ENCODE measurements around the gene LSR.
A peak's percentile ranks its signal among the peaks of the same experiment; 100 is the strongest.

Gene LSR

GRCh38 chr19:35292421-35293362 is 43.9 kb downstream of the LSR start:
- POLR2A ChIA-PET: no interaction called here
- CTCF ChIA-PET: interaction anchor here (1.3 to 1.4 kb wide), 2 partner anchors 21 to 52 kb away, joined by 3 read pairs; no protein-coding TSS in a partner anchor
- H3K27ac ChIP-seq (ENCODE audit: insufficient read depth in 1 of 2, low read depth in 1 of 2, low read length in 2 of 2, poor library complexity in 1 of 2, severe bottlenecking in 2 of 2): no peak overlapping the region
- H3K27me3 ChIP-seq (replicated peaks in 2 of 5; ENCODE audit: control insufficient read depth in 4 of 5, insufficient read depth in 5 of 5, low read length in 4 of 5): no peaks in the 10 kb centered on the region
- WGBS (ENCODE audit: insufficient coverage): 88% methylated on average over 18 of the region's 23 CpGs
- H3K4me3 ChIP-seq (ENCODE audit: control insufficient read depth in 1 of 7, extremely low read depth in 1 of 7, insufficient read depth in 4 of 7, low read depth in 2 of 7, low read length in 6 of 7): no peak overlapping the region
- no peaks in the 10 kb centered on the region for H3K9me3 ChIP-seq (ENCODE audit: control extremely low read depth in 1 of 5, control insufficient read depth in 4 of 5, insufficient read depth in 2 of 5, low read depth in 1 of 5, low read length in 4 of 5)
- peaks cover 6 to 41% (median 32%) of the 10 kb centered on the region in 4 experiments for H3K4me1 ChIP-seq (ENCODE audit: control extremely low read depth in 1 of 4, control insufficient read depth in 4 of 4, insufficient read depth in 4 of 4, low read length in 3 of 4)
- no peak for DNase-seq
- no peaks in the 10 kb centered on the region for H3K36me3 ChIP-seq (ENCODE audit: control insufficient read depth in 4 of 4, insufficient read depth in 4 of 4, low read length in 3 of 4)

GRCh38 chr19:35293363-35293739 is 44.5 kb downstream of the LSR start:
- WGBS (ENCODE audit: insufficient coverage): 89% methylated on average over 5 of the region's 7 CpGs

GRCh38 chr19:35293808-35294207 is 45.0 kb downstream of the LSR start:
- H3K9me3 ChIP-seq (ENCODE audit: control extremely low read depth in 1 of 5, control insufficient read depth in 4 of 5, insufficient read depth in 2 of 5, low read depth in 1 of 5, low read length in 4 of 5): no peaks in the 10 kb centered on the region
- no peaks in the 10 kb centered on the region for H3K36me3 ChIP-seq (ENCODE audit: control insufficient read depth in 4 of 4, insufficient read depth in 4 of 4, low read length in 3 of 4)
- ChIA-PET POLR2A (no interaction called here), CTCF (interaction anchor here (1.3 to 1.4 kb wide), 2 partner anchors 11 to 20 kb away, joined by 3 read pairs; partner anchors contain the start of gene HAMP)
- no peak for DNase-seq
- no peak overlapping the region for H3K4me3 ChIP-seq (ENCODE audit: control insufficient read depth in 1 of 7, extremely low read depth in 1 of 7, insufficient read depth in 4 of 7, low read depth in 2 of 7, low read length in 6 of 7)
- 97% methylated on average over 16 of the region's 17 CpGs for WGBS (ENCODE audit: insufficient coverage)
- H3K27me3 ChIP-seq (replicated peaks in 2 of 5; ENCODE audit: control insufficient read depth in 4 of 5, insufficient read depth in 5 of 5, low read length in 4 of 5): no peaks in the 10 kb centered on the region
- peaks cover 6 to 50% (median 41%) of the 10 kb centered on the region in 4 experiments for H3K4me1 ChIP-seq (ENCODE audit: control extremely low read depth in 1 of 4, control insufficient read depth in 4 of 4, insufficient read depth in 4 of 4, low read length in 3 of 4)
- H3K27ac ChIP-seq (ENCODE audit: insufficient read depth in 1 of 2, low read depth in 1 of 2, low read length in 2 of 2, poor library complexity in 1 of 2, severe bottlenecking in 2 of 2): no peak overlapping the region

More at GRCh38 chr19:35293363-35293739, 44.5 kb downstream of the LSR start:
- no peak for DNase-seq
- Histone ChIP-seq H3K27me3 (replicated peaks in 2 of 5; ENCODE audit: control insufficient read depth in 4 of 5, insufficient read depth in 5 of 5, low read length in 4 of 5) (no peaks in the 10 kb centered on the region), H3K36me3 (ENCODE audit: control insufficient read depth in 4 of 4, insufficient read depth in 4 of 4, low read length in 3 of 4) (no peaks in the 10 kb centered on the region), H3K9me3 (ENCODE audit: control extremely low read depth in 1 of 5, control insufficient read depth in 4 of 5, insufficient read depth in 2 of 5, low read depth in 1 of 5, low read length in 4 of 5) (no peaks in the 10 kb centered on the region), H3K4me3 (ENCODE audit: control insufficient read depth in 1 of 7, extremely low read depth in 1 of 7, insufficient read depth in 4 of 7, low read depth in 2 of 7, low read length in 6 of 7) (no peak overlapping the region), H3K4me1 (ENCODE audit: control extremely low read depth in 1 of 4, control insufficient read depth in 4 of 4, insufficient read depth in 4 of 4, low read length in 3 of 4) (peaks cover 6 to 47% (median 39%) of the 10 kb centered on the region in 4 experiments), H3K27ac (ENCODE audit: insufficient read depth in 1 of 2, low read depth in 1 of 2, low read length in 2 of 2, poor library complexity in 1 of 2, severe bottlenecking in 2 of 2) (no peak overlapping the region)
- ChIA-PET POLR2A (no interaction called here), CTCF (interaction anchor here (1.3 to 1.4 kb wide), 2 partner anchors 11 to 20 kb away, joined by 3 read pairs; partner anchors contain the start of gene HAMP)

GRCh38 chr19:35294328-35294727 is 45.5 kb downstream of the LSR start:
- H3K4me1 ChIP-seq (ENCODE audit: control extremely low read depth in 1 of 4, control insufficient read depth in 4 of 4, insufficient read depth in 4 of 4, low read length in 3 of 4): peaks cover 6 to 51% (median 43%) of the 10 kb centered on the region in 4 experiments
- 17% methylated on average over 1 of the region's 3 CpGs for WGBS (ENCODE audit: insufficient coverage)
- no peaks in the 10 kb centered on the region for H3K9me3 ChIP-seq (ENCODE audit: control extremely low read depth in 1 of 5, control insufficient read depth in 4 of 5, insufficient read depth in 2 of 5, low read depth in 1 of 5, low read length in 4 of 5)
- H3K27ac ChIP-seq (ENCODE audit: insufficient read depth in 1 of 2, low read depth in 1 of 2, low read length in 2 of 2, poor library complexity in 1 of 2, severe bottlenecking in 2 of 2): no peak overlapping the region
- no peak overlapping the region for H3K4me3 ChIP-seq (ENCODE audit: control insufficient read depth in 1 of 7, extremely low read depth in 1 of 7, insufficient read depth in 4 of 7, low read depth in 2 of 7, low read length in 6 of 7)
- ChIA-PET POLR2A (interaction anchor here (1.8 kb wide), 1 partner anchor 12 kb away, joined by 5 read pairs; the partner anchor contains the start of gene HAMP), CTCF (interaction anchor here (0.7 to 1.9 kb wide), 6 partner anchors 11 to 27 kb away, joined by 3 to 14 read pairs (median 3); partner anchors contain the start of gene HAMP)
- H3K27me3 ChIP-seq (replicated peaks in 2 of 5; ENCODE audit: control insufficient read depth in 4 of 5, insufficient read depth in 5 of 5, low read length in 4 of 5): no peaks in the 10 kb centered on the region
- peak in 1 of 3 donors; percentile 47 for DNase-seq
- H3K36me3 ChIP-seq (ENCODE audit: control insufficient read depth in 4 of 4, insufficient read depth in 4 of 4, low read length in 3 of 4): no peaks in the 10 kb centered on the region

GRCh38 chr19:35294859-35295791 is 46.3 kb downstream of the LSR start:
- POLR2A ChIA-PET: interaction anchor here (1.4 to 1.8 kb wide), 2 partner anchors 13 to 168 kb away, joined by 3 to 5 read pairs; partner anchors contain the start of gene HAMP
- H3K4me3 ChIP-seq (ENCODE audit: control insufficient read depth in 1 of 7, extremely low read depth in 1 of 7, insufficient read depth in 4 of 7, low read depth in 2 of 7, low read length in 6 of 7): peak overlapping the region in 1 of 7 experiments; percentile 30
- CTCF ChIA-PET: interaction anchor here (0.6 to 1.9 kb wide), 13 partner anchors 9 to 165 kb away, joined by 3 to 14 read pairs (median 4); partner anchors contain the start of genes FFAR1 and HAMP
- peaks cover 6 to 51% (median 43%) of the 10 kb centered on the region in 4 experiments for H3K4me1 ChIP-seq (ENCODE audit: control extremely low read depth in 1 of 4, control insufficient read depth in 4 of 4, insufficient read depth in 4 of 4, low read length in 3 of 4)
- no peaks in the 10 kb centered on the region for H3K9me3 ChIP-seq (ENCODE audit: control extremely low read depth in 1 of 5, control insufficient read depth in 4 of 5, insufficient read depth in 2 of 5, low read depth in 1 of 5, low read length in 4 of 5)
- no peak overlapping the region for H3K27ac ChIP-seq (ENCODE audit: insufficient read depth in 1 of 2, low read depth in 1 of 2, low read length in 2 of 2, poor library complexity in 1 of 2, severe bottlenecking in 2 of 2)
- peak in 2 of 3 donors; percentile 46 to 58 for DNase-seq
- H3K36me3 ChIP-seq (ENCODE audit: control insufficient read depth in 4 of 4, insufficient read depth in 4 of 4, low read length in 3 of 4): no peaks in the 10 kb centered on the region
- H3K27me3 ChIP-seq (replicated peaks in 2 of 5; ENCODE audit: control insufficient read depth in 4 of 5, insufficient read depth in 5 of 5, low read length in 4 of 5): no peaks in the 10 kb centered on the region
- WGBS (ENCODE audit: insufficient coverage): 28% methylated on average over 13 of the region's 25 CpGs

GRCh38 chr19:35295792-35296462 is 47.1 kb downstream of the LSR start:
- peak; percentile 93 to 99 (median 98) for DNase-seq
- ChIA-PET POLR2A (interaction anchor here (1.4 to 1.8 kb wide), 2 partner anchors 14 to 167 kb away, joined by 3 to 5 read pairs; partner anchors contain the start of gene HAMP), CTCF (interaction anchor here (0.6 to 1.9 kb wide), 13 partner anchors 10 to 199 kb away, joined by 3 to 14 read pairs (median 4); partner anchors contain the start of genes FFAR1 and HAMP)
- no peak overlapping the region for H3K27ac ChIP-seq (ENCODE audit: insufficient read depth in 1 of 2, low read depth in 1 of 2, low read length in 2 of 2, poor library complexity in 1 of 2, severe bottlenecking in 2 of 2)
- no peaks in the 10 kb centered on the region for H3K36me3 ChIP-seq (ENCODE audit: control insufficient read depth in 4 of 4, insufficient read depth in 4 of 4, low read length in 3 of 4)
- H3K4me3 ChIP-seq (ENCODE audit: control insufficient read depth in 1 of 7, extremely low read depth in 1 of 7, insufficient read depth in 4 of 7, low read depth in 2 of 7, low read length in 6 of 7): peak overlapping the region in 1 of 7 experiments; percentile 30
- H3K9me3 ChIP-seq (ENCODE audit: control extremely low read depth in 1 of 5, control insufficient read depth in 4 of 5, insufficient read depth in 2 of 5, low read depth in 1 of 5, low read length in 4 of 5): no peaks in the 10 kb centered on the region
- 1% methylated on average over 20 of the region's 24 CpGs for WGBS (ENCODE audit: insufficient coverage)
- peaks cover 6 to 54% (median 43%) of the 10 kb centered on the region in 4 experiments for H3K4me1 ChIP-seq (ENCODE audit: control extremely low read depth in 1 of 4, control insufficient read depth in 4 of 4, insufficient read depth in 4 of 4, low read length in 3 of 4)
- H3K27me3 ChIP-seq (replicated peaks in 2 of 5; ENCODE audit: control insufficient read depth in 4 of 5, insufficient read depth in 5 of 5, low read length in 4 of 5): no peaks in the 10 kb centered on the region
